ENCODE data around the gene PRDX3. TPM values are rescaled to one million over a fixed set of nuclear protein-coding genes. Genes with fewer than 3 reads are reported as not detected.

The PRDX3 gene
- total RNA-seq, 2 donors from 2014 or later = 147 to 156 TPM

GRCh38 chr10:119209736-119210355, 31.2 kb upstream of the PRDX3 start:
- no peaks in the 10 kb centered on the region for H3K4me1 ChIP-seq
- peak overlapping the region; percentile 38 to 68 for H3K9ac ChIP-seq (ENCODE audit: low read depth in 2 of 2, low read length in 2 of 2)
- H3K27me3 ChIP-seq = no peaks in the 10 kb centered on the region
- DNase-seq = no peak
- intact Hi-C loops (cut with DNase I) = no loop called here
- H3K36me3 ChIP-seq = no peaks in the 10 kb centered on the region
- no peak overlapping the region for H3K4me3 ChIP-seq
- TF ChIP-seq CTCF (IDR thresholded peaks at IDR 0.05) = peak; percentile 2
- peak overlapping the region; percentile 94 for H3K27ac ChIP-seq
- no peaks in the 10 kb centered on the region for H3K9me3 ChIP-seq

- peak; percentile 64 for TF ChIP-seq CTCF (IDR thresholded peaks at IDR 0.05)
- Histone ChIP-seq H3K4me1 (no peaks in the 10 kb centered on the region), H3K36me3 (no peaks in the 10 kb centered on the region), H3K27me3 (no peaks in the 10 kb centered on the region), H3K4me3 (peak overlapping the region; percentile 58), H3K9me3 (no peaks in the 10 kb centered on the region), H3K27ac (peak overlapping the region; percentile 94), H3K9ac (ENCODE audit: low read depth in 2 of 2, low read length in 2 of 2) (peak overlapping the region; percentile 38 to 68)
- intact Hi-C loops (cut with DNase I) = no loop called here
- peak; percentile 71 for DNase-seq
Observed at GRCh38 chr10:119209035-119209735, 30.6 kb upstream of the PRDX3 start.

GRCh38 chr10:119208553-119208940, 29.9 kb upstream of the PRDX3 start:
- Histone ChIP-seq H3K36me3 (no peaks in the 10 kb centered on the region), H3K27ac (peak overlapping the region; percentile 94), H3K4me3 (peak overlapping the region; percentile 58), H3K9me3 (no peaks in the 10 kb centered on the region), H3K9ac (ENCODE audit: low read depth in 2 of 2, low read length in 2 of 2) (peak overlapping the region; percentile 38 to 68), H3K27me3 (no peaks in the 10 kb centered on the region), H3K4me1 (no peaks in the 10 kb centered on the region)
- no peak for DNase-seq
- TF ChIP-seq CTCF (IDR thresholded peaks at IDR 0.05) = no peak
- intact Hi-C loops (cut with DNase I) = no loop called here

GRCh38 chr10:119207713-119208552, 29.3 kb upstream of the PRDX3 start:
- H3K4me1 ChIP-seq = no peaks in the 10 kb centered on the region
- intact Hi-C loops (cut with DNase I) = no loop called here
- H3K27ac ChIP-seq = peak overlapping the region; percentile 94
- no peaks in the 10 kb centered on the region for H3K27me3 ChIP-seq
- H3K36me3 ChIP-seq = no peaks in the 10 kb centered on the region
- H3K9me3 ChIP-seq = no peaks in the 10 kb centered on the region
- peak overlapping the region; percentile 75 to 77 for H3K9ac ChIP-seq (ENCODE audit: low read depth in 2 of 2, low read length in 2 of 2)
- TF ChIP-seq CTCF (IDR thresholded peaks at IDR 0.05) = no peak
- DNase-seq = peak; percentile 49
- peak overlapping the region; percentile 58 for H3K4me3 ChIP-seq

GRCh38 chr10:119207366-119207666, 28.7 kb upstream of the PRDX3 start, which contains the start of gene GRK5:
Gene GRK5 (plus strand): TSS chr10:119207571. CDS start chr10:119207918, 347 bp downstream.
- Histone ChIP-seq H3K4me3 (peak within 1 kb of the TSS; percentile 58), H3K27ac (peak within 1 kb of the TSS; percentile 94), H3K9me3 (no peaks in the 10 kb centered on the region), H3K36me3 (no peaks in the 10 kb centered on the region), H3K4me1 (no peaks in the 10 kb centered on the region), H3K9ac (ENCODE audit: low read depth in 2 of 2, low read length in 2 of 2) (peak within 1 kb of the TSS; percentile 75 to 90), H3K27me3 (no peaks in the 10 kb centered on the region)
- intact Hi-C loops (cut with DNase I) = no loop called here
- TF ChIP-seq CTCF (IDR thresholded peaks at IDR 0.05) = no peak
- DNase-seq = peak; percentile 93

All from colonic mucosa (tissue), 4 donors.